Brain microvascular endothelial cell (primary cell): ENCODE measurements around the gene SMARCA4.

Experiments
- DNase-seq: peaks from one replicate; pipeline ENCODE4 v3.0.0-alpha.2; 2020
- H3K27ac ChIP-seq: fragments of 250-450 bp; sonication (Bioruptor Pico); 2 replicates; pipeline ENCODE4 v1.5.1; 2020; ENCODE audit warnings: mild to moderate bottlenecking, moderate library complexity
- H3K27me3 ChIP-seq: fragments of 250-450 bp; sonication (Bioruptor Pico); replicated peaks from 2 replicates; pipeline ENCODE4 v1.5.1; 2020; ENCODE audit warnings: mild to moderate bottlenecking
- H3K36me3 ChIP-seq: fragments of 250-450 bp; sonication (Bioruptor Pico); replicated peaks from 2 replicates; pipeline ENCODE4 v1.5.1; 2020; ENCODE audit warnings: mild to moderate bottlenecking
- H3K4me3 ChIP-seq: 2 replicates; pipeline ENCODE4 v1.5.1; 2011; ENCODE audit warnings: low read depth, mild to moderate bottlenecking, control low read depth, low read length, moderate library complexity
- CTCF ChIP-seq: IDR thresholded peaks from 2 replicates; pipeline ENCODE4 v1.5.1; 2011; ENCODE audit warnings: low read depth, mild to moderate bottlenecking, moderate library complexity, low read length, control low read depth, inconsistent platforms; ENCODE audit errors: missing control alignments
- in situ Hi-C: cut with HindIII; loops from 2 replicates; pipeline ENCODE4 v1.10.0; 2017; ENCODE audit warnings: low sequenced_read_pairs, low pct_ligation_motif_present

The SMARCA4 gene

GRCh38 chr19:10981252-10981895 is 20.5 kb downstream of the SMARCA4 start:
- DNase-seq = no peak
- H3K36me3 ChIP-seq = peaks cover 4% of the 10 kb centered on the region
- H3K27ac ChIP-seq = no peak overlapping the region
- in situ Hi-C loops = no loop called here
- H3K27me3 ChIP-seq = no peaks in the 10 kb centered on the region
- TF ChIP-seq CTCF = no peak
- H3K4me3 ChIP-seq = no peak overlapping the region

GRCh38 chr19:10983026-10983425 is 22.2 kb downstream of the SMARCA4 start:
- Histone ChIP-seq H3K27ac (no peak overlapping the region), H3K36me3 (peaks cover 16% of the 10 kb centered on the region), H3K27me3 (no peaks in the 10 kb centered on the region), H3K4me3 (no peak overlapping the region)
- no peak for DNase-seq
- in situ Hi-C loops = no loop called here
- TF ChIP-seq CTCF = no peak

- TF ChIP-seq CTCF = peak; percentile 9
- Histone ChIP-seq H3K27me3 (no peaks in the 10 kb centered on the region), H3K4me3 (no peak overlapping the region), H3K36me3 (peaks cover 28% of the 10 kb centered on the region), H3K27ac (no peak overlapping the region)
- in situ Hi-C loops = no loop called here
- no peak for DNase-seq
Measured at GRCh38 chr19:10984166-10984735, 23.4 kb downstream of the SMARCA4 start.

- in situ Hi-C loops = no loop called here
- Histone ChIP-seq H3K27ac (no peak overlapping the region), H3K27me3 (no peaks in the 10 kb centered on the region), H3K4me3 (no peak overlapping the region), H3K36me3 (peaks cover 40% of the 10 kb centered on the region)
- no peak for DNase-seq
- TF ChIP-seq CTCF = no peak
Measured at GRCh38 chr19:10985502-10985901, 24.7 kb downstream of the SMARCA4 start.

DNA sequence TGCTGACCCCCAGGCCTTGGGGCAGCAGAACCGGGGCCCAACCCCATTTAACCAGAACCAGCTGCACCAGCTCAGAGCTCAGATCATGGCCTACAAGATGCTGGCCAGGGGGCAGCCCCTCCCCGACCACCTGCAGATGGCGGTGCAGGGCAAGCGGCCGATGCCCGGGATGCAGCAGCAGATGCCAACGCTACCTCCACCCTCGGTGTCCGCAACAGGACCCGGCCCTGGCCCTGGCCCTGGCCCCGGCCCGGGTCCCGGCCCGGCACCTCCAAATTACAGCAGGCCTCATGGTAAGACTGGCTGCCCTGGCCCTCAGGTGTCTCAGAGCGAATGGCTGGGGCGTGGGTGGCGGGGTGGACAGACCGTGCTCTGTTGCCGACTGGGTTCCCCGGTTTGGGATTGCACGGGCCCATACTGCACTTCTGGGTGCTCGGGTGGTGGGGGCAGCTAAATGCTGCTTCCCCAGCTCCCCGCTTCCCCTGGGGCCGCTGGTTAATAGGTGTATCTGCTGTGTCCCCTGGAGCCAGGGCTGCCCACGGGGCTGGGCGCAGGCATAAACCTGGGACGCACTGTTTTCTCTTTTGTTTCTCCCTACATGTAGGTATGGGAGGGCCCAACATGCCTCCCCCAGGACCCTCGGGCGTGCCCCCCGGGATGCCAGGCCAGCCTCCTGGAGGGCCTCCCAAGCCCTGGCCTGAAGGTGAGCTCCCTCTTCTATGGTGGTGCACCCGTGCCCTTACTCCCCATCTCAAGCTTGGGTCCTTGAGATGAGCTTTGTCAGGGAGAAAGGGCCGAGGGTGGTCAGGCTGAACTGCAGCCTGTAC is 25.7 kb downstream of the SMARCA4 start:
- Histone ChIP-seq H3K4me3 (no peak overlapping the region), H3K36me3 (peaks cover 49% of the 10 kb centered on the region), H3K27me3 (no peaks in the 10 kb centered on the region), H3K27ac (no peak overlapping the region)
- TF ChIP-seq CTCF = no peak
- in situ Hi-C loops = no loop called here
- DNase-seq = no peak
